Muscle layer of duodenum (tissue), 2 donors: ENCODE measurements around the gene TPT1.

Source experiments
- H3K27ac ChIP-seq: one replicate; pipeline ENCODE4 v1.7.0; 2013; ENCODE audit warnings: mild to moderate bottlenecking, low read length
- H3K27me3 ChIP-seq: one replicate; pipeline ENCODE4 v1.7.0; 2013; ENCODE audit warnings: low read depth, mild to moderate bottlenecking, control low read depth, low read length
- H3K36me3 ChIP-seq, 2 donors: one replicate each; pipeline ENCODE4 v1.7.0; 2013; ENCODE audit warnings: low read length in 2 of 2, control low read depth in 1 of 2, mild to moderate bottlenecking in 1 of 2; ENCODE audit not compliant: insufficient read depth in 2 of 2, control insufficient read depth in 1 of 2
- H3K4me1 ChIP-seq, 2 donors: one replicate each; pipeline ENCODE4 v1.7.0; 2013; ENCODE audit warnings: low read length in 2 of 2, mild to moderate bottlenecking in 2 of 2, control low read depth in 1 of 2, moderate library complexity in 1 of 2; ENCODE audit not compliant: insufficient read depth in 2 of 2, control insufficient read depth in 1 of 2
- H3K4me3 ChIP-seq, 2 donors: one replicate each; pipeline ENCODE4 v1.7.0; 2013; ENCODE audit warnings: low read length in 2 of 2, low read depth in 1 of 2, mild to moderate bottlenecking in 1 of 2
- H3K9me3 ChIP-seq, 2 donors: one replicate each; pipeline ENCODE4 v1.7.0; 2013; ENCODE audit warnings: low read length in 2 of 2, control low read depth in 1 of 2, mild to moderate bottlenecking in 1 of 2; ENCODE audit not compliant: control insufficient read depth in 1 of 2
- donor health status: healthy.

Gene TPT1

GRCh38 chr13:45316338-45316737, 24.6 kb downstream of the TPT1 start:
- no peaks in the 10 kb centered on the region for H3K36me3 ChIP-seq
- H3K4me1 ChIP-seq = peaks cover 0 to 4% of the 10 kb centered on the region in 2 donors
- no peaks in the 10 kb centered on the region for H3K27me3 ChIP-seq
- no peak overlapping the region for H3K4me3 ChIP-seq
- H3K27ac ChIP-seq = no peak overlapping the region
- H3K9me3 ChIP-seq = no peaks in the 10 kb centered on the region

GRCh38 chr13:45315520-45316167, 25.3 kb downstream of the TPT1 start:
- Histone ChIP-seq H3K9me3 (no peaks in the 10 kb centered on the region), H3K4me1 (peaks cover 5 to 11% of the 10 kb centered on the region in 2 donors), H3K27me3 (no peaks in the 10 kb centered on the region), H3K27ac (no peak overlapping the region), H3K36me3 (no peaks in the 10 kb centered on the region), H3K4me3 (no peak overlapping the region)

DNA sequence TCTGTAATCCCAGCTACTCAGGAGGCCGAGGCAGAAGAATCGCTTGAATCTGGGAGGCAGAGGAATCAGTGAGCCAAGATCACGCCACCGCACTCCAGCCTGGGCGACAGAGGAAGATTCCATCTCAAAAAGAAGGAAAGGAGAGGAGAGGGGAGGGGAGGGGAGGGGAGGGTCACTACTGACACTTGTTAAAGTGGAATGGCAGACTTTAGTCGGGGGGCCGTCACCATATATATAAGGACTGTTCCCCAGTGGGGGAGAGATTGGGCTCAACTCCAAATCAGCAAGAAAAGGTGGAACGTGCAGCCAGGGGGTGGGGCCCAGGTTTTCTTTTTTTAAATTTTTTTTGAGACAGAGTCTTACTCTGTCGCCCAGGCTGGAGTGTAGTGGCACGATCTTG, 26.2 kb downstream of the TPT1 start:
- no peaks in the 10 kb centered on the region for H3K36me3 ChIP-seq
- H3K4me3 ChIP-seq = no peak overlapping the region
- H3K4me1 ChIP-seq = peaks cover 6 to 13% of the 10 kb centered on the region in 2 donors
- H3K27me3 ChIP-seq = no peaks in the 10 kb centered on the region
- no peaks in the 10 kb centered on the region for H3K9me3 ChIP-seq
- H3K27ac ChIP-seq = no peak overlapping the region

GRCh38 chr13:45310341-45311131, 30.4 kb downstream of the TPT1 start:
- peak overlapping the region; percentile 59 to 66 for H3K4me3 ChIP-seq
- no peak overlapping the region for H3K27ac ChIP-seq
- H3K36me3 ChIP-seq = no peaks in the 10 kb centered on the region
- peaks cover 6 to 13% of the 10 kb centered on the region in 2 donors for H3K4me1 ChIP-seq
- H3K27me3 ChIP-seq = no peaks in the 10 kb centered on the region
- H3K9me3 ChIP-seq = no peaks in the 10 kb centered on the region

GRCh38 chr13:45306966-45307365, 34.0 kb downstream of the TPT1 start:
- Histone ChIP-seq H3K9me3 (no peaks in the 10 kb centered on the region), H3K4me1 (peaks cover 6 to 13% of the 10 kb centered on the region in 2 donors), H3K36me3 (no peaks in the 10 kb centered on the region), H3K27ac (no peak overlapping the region), H3K27me3 (no peaks in the 10 kb centered on the region), H3K4me3 (no peak overlapping the region)

DNA sequence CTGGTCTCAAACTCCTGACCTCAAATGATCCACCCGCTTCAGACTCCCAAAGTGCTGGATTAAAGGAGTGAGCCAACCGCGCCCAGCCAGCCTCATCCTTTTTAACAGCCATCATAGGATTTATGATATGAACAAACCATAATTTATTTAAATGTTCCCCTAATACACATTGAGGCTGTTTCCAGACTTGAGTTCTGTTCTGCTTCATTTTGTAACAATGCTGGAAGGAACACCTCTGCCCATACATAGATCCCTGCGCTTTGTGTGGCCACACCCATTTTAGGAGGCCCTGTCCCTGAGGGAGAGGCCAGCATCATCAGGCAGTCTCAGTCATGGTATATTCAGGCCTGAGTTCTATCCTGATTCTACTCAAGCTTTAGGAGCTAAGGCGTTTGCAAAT, 35.9 kb downstream of the TPT1 start:
- no peaks in the 10 kb centered on the region for H3K36me3 ChIP-seq
- no peak overlapping the region for H3K4me3 ChIP-seq
- peaks cover 6% of the 10 kb centered on the region for H3K27me3 ChIP-seq
- H3K27ac ChIP-seq = no peak overlapping the region
- no peaks in the 10 kb centered on the region for H3K9me3 ChIP-seq
- H3K4me1 ChIP-seq = no peaks in the 10 kb centered on the region

DNA sequence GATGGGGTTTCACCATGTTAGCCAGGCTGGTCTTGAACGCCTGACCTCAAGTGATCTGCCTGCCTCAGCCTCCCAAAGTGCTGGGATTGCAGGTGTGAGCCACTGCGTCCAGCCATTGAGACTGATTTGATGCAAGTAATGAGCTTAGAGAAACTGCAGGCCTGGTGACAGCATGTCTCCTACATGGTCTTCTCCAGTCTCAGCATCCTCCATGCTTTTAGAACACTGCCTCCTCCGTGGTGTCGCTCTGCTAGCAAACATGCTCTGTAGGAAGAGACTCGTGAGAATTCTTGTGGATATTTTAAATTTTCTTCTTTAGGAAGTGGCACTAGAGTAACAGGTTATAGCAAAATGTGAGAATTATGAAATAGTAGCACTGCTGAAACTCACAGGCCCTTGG, 37.1 kb downstream of the TPT1 start:
- H3K27ac ChIP-seq = no peak overlapping the region

DNA sequence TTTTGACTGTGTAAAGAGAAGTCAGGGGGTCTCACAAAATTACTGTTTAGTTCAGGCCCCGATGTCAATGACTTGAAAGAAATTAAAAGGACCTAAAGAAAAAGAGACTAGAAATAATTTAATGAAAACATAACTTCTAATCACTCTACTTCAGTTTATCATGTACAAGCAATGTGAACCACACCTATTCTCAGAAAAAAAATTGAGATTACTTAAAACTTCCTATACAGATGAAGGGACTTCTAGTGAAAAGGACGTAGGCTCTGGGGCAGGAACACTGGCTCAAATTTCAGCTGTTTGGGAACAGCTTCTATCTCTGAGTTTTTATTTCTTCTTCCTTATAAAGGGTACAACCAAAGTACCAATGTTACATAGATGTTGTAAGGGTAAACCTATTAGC, 38.0 kb downstream of the TPT1 start:
- Histone ChIP-seq H3K4me3 (no peak overlapping the region), H3K27ac (no peak overlapping the region), H3K27me3 (peaks cover 6% of the 10 kb centered on the region), H3K4me1 (no peaks in the 10 kb centered on the region), H3K36me3 (no peaks in the 10 kb centered on the region), H3K9me3 (no peaks in the 10 kb centered on the region)

More for the DNA sequence above, 37.1 kb downstream of the TPT1 start:
- H3K9me3 ChIP-seq = no peaks in the 10 kb centered on the region
- H3K36me3 ChIP-seq = no peaks in the 10 kb centered on the region
- H3K4me3 ChIP-seq = no peak overlapping the region
- peaks cover 6% of the 10 kb centered on the region for H3K27me3 ChIP-seq
- no peaks in the 10 kb centered on the region for H3K4me1 ChIP-seq

DNA sequence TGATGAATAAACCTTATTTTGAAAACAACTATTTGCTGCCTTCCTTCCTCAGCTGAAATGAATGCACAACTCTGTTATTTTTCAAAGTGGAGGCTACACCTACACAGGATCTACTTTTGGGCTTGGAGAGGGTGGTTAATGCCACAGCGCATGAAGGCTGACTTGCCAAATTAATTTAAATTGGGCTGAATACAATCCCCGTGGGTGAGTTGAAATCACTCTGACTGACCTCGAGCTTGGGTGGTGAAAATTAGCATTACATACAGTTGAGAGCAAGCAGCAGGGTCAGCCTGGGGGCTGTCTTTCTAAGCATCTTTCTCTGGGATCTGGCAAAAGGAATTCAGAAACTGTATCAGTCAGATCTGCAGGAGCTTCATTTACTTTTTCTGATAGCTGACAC, 38.5 kb downstream of the TPT1 start:
- Histone ChIP-seq H3K4me3 (no peak overlapping the region), H3K4me1 (no peaks in the 10 kb centered on the region), H3K36me3 (no peaks in the 10 kb centered on the region), H3K27me3 (peaks cover 6% of the 10 kb centered on the region), H3K27ac (no peak overlapping the region), H3K9me3 (no peaks in the 10 kb centered on the region)

DNA sequence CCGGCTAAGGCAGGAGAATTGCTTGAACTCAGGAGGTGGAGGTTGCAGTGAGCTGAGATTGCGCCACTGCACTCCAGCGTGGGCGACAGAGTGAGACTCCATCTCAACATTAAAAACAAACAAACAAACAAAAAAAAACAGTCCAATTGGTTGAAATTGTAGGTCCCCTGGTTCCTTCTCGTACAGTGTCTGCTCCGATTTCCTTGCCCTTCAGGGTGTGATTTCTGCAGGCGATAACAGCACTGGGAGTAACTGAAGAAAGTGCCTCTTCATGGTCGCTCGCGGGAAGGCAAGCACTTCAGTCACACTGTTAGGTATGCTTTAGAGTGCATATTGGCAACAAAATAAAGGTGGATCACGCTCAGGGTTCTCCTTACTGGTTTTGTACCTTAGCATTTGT, 39.7 kb downstream of the TPT1 start:
- H3K4me3 ChIP-seq = no peak overlapping the region
- H3K4me1 ChIP-seq = no peaks in the 10 kb centered on the region
- no peaks in the 10 kb centered on the region for H3K36me3 ChIP-seq
- no peaks in the 10 kb centered on the region for H3K9me3 ChIP-seq
- H3K27me3 ChIP-seq = peaks cover 6% of the 10 kb centered on the region
- no peak overlapping the region for H3K27ac ChIP-seq

- H3K9me3 ChIP-seq = no peaks in the 10 kb centered on the region
- no peak overlapping the region for H3K27ac ChIP-seq
- no peaks in the 10 kb centered on the region for H3K4me1 ChIP-seq
- H3K27me3 ChIP-seq = peaks cover 6% of the 10 kb centered on the region
- no peak overlapping the region for H3K4me3 ChIP-seq
- H3K36me3 ChIP-seq = no peaks in the 10 kb centered on the region
Measured at GRCh38 chr13:45300190-45300985, 40.6 kb downstream of the TPT1 start.
